ENCODE measurements around the gene SLC35G6.
"Not testable (repeated sequence)": the region's sequence is repeated elsewhere in the genome, so short reads cannot be mapped to it uniquely, and the experiment has no call there.

SLC35G6 gene

GRCh38 chr17:7479213-7480088, 1.8 kb upstream of the SLC35G6 start, which contains the start of gene ZBTB4:
ZBTB4 (minus strand) TSS chr17:7479631; CDS start chr17:7466801, 12,830 bp downstream.
- no peak for DNase-seq (ENCODE audit: low read depth)

- DNase-seq (ENCODE audit: low read depth), result no peak
Observed at GRCh38 chr17:7480089-7480384, 1.2 kb upstream of the SLC35G6 start.

- not testable (repeated sequence) for DNase-seq (ENCODE audit: low read depth)
Observed at GRCh38 chr17:7481842-7482741, 846 bp downstream of the SLC35G6 start.

GRCh38 chr17:7482742-7483088, 1.5 kb downstream of the SLC35G6 start:
- DNase-seq (ENCODE audit: low read depth), result not testable (repeated sequence)

- peak; percentile 33 for DNase-seq (ENCODE audit: low read depth)
Observed at GRCh38 chr17:7483255-7484066, 2.2 kb downstream of the SLC35G6 start.

- peak; percentile 83 for DNase-seq (ENCODE audit: low read depth)
Observed at GRCh38 chr17:7484067-7484918, 3.0 kb downstream of the SLC35G6 start, which contains the start of gene POLR2A. POLR2A (plus strand) TSS chr17:7484366.

- no peak for DNase-seq (ENCODE audit: low read depth)
Observed at GRCh38 chr17:7484919-7485377, 3.7 kb downstream of the SLC35G6 start.

GRCh38 chr17:7486181-7486580, 4.9 kb downstream of the SLC35G6 start:
- no peak for DNase-seq (ENCODE audit: low read depth)

- no peak for DNase-seq (ENCODE audit: low read depth)
Observed at GRCh38 chr17:7490144-7490543, 8.9 kb downstream of the SLC35G6 start.

- DNase-seq (ENCODE audit: low read depth), result no peak
Observed at GRCh38 chr17:7491583-7491982, 10.3 kb downstream of the SLC35G6 start.

- no peak for DNase-seq (ENCODE audit: low read depth)
Observed at GRCh38 chr17:7493941-7494340, 12.7 kb downstream of the SLC35G6 start.

- no peak for DNase-seq (ENCODE audit: low read depth)
Observed at GRCh38 chr17:7495906-7496434, 14.7 kb downstream of the SLC35G6 start.

- DNase-seq (ENCODE audit: low read depth), result no peak
Observed at GRCh38 chr17:7496470-7497183, 15.4 kb downstream of the SLC35G6 start.

GRCh38 chr17:7497228-7497627, 16.0 kb downstream of the SLC35G6 start:
- DNase-seq (ENCODE audit: low read depth), result no peak

GRCh38 chr17:7497636-7498035, 16.4 kb downstream of the SLC35G6 start:
- no peak for DNase-seq (ENCODE audit: low read depth)

- DNase-seq (ENCODE audit: low read depth), result no peak
Observed at GRCh38 chr17:7499161-7499560, 17.9 kb downstream of the SLC35G6 start.

- DNase-seq (ENCODE audit: low read depth), result no peak
Observed at GRCh38 chr17:7501729-7502128, 20.5 kb downstream of the SLC35G6 start.

- DNase-seq (ENCODE audit: low read depth), result no peak
Observed at GRCh38 chr17:7502171-7502847, 21.1 kb downstream of the SLC35G6 start.

- no peak for DNase-seq (ENCODE audit: low read depth)
Observed at GRCh38 chr17:7502987-7503386, 21.7 kb downstream of the SLC35G6 start.

GRCh38 chr17:7503521-7503920, 22.3 kb downstream of the SLC35G6 start:
- DNase-seq (ENCODE audit: low read depth), result no peak
